ENCODE measurements around the gene KAZN.

Gene KAZN

GRCh38 chr1:14590411-14591180 is 7.9 kb upstream of the KAZN start:
- no peak for DNase-seq (ENCODE audit: low read depth)

GRCh38 chr1:14591600-14591999 is 6.9 kb upstream of the KAZN start:
- DNase-seq (ENCODE audit: low read depth): no peak

- DNase-seq (ENCODE audit: low read depth): no peak
Measured at GRCh38 chr1:14592004-14592631, 6.4 kb upstream of the KAZN start.

GRCh38 chr1:14593302-14593701 is 5.2 kb upstream of the KAZN start:
- no peak for DNase-seq (ENCODE audit: low read depth)

- DNase-seq (ENCODE audit: low read depth): no peak
Measured at GRCh38 chr1:14594045-14594444, 4.4 kb upstream of the KAZN start.

- DNase-seq (ENCODE audit: low read depth): no peak
Measured at GRCh38 chr1:14596591-14596990, 1.9 kb upstream of the KAZN start.

GRCh38 chr1:14597343-14598006 is 1.0 kb upstream of the KAZN start:
- no peak for DNase-seq (ENCODE audit: low read depth)

GRCh38 chr1:14598007-14598497 is 433 bp upstream of the KAZN start:
- DNase-seq (ENCODE audit: low read depth): no peak

GRCh38 chr1:14599183-14599791 is 802 bp downstream of the KAZN start:
- no peak for DNase-seq (ENCODE audit: low read depth)

GRCh38 chr1:14599800-14600199 is 1.3 kb downstream of the KAZN start:
- DNase-seq (ENCODE audit: low read depth): no peak

GRCh38 chr1:14600405-14601112 is 2.1 kb downstream of the KAZN start:
- no peak for DNase-seq (ENCODE audit: low read depth)

- no peak for DNase-seq (ENCODE audit: low read depth)
Measured at GRCh38 chr1:14602136-14602535, 3.7 kb downstream of the KAZN start.

GRCh38 chr1:14603645-14604044 is 5.2 kb downstream of the KAZN start:
- no peak for DNase-seq (ENCODE audit: low read depth)

- no peak for DNase-seq (ENCODE audit: low read depth)
Measured at GRCh38 chr1:14604414-14604813, 5.9 kb downstream of the KAZN start.

GRCh38 chr1:14605945-14606344 is 7.5 kb downstream of the KAZN start:
- no peak for DNase-seq (ENCODE audit: low read depth)

GRCh38 chr1:14606632-14607031 is 8.1 kb downstream of the KAZN start:
- DNase-seq (ENCODE audit: low read depth): no peak

- DNase-seq (ENCODE audit: low read depth): no peak
Measured at GRCh38 chr1:14607295-14607694, 8.8 kb downstream of the KAZN start.

GRCh38 chr1:14608308-14608707 is 9.8 kb downstream of the KAZN start:
- no peak for DNase-seq (ENCODE audit: low read depth)

GRCh38 chr1:14610761-14611160 is 12.3 kb downstream of the KAZN start:
- DNase-seq (ENCODE audit: low read depth): no peak

GRCh38 chr1:14611792-14612191 is 13.3 kb downstream of the KAZN start:
- DNase-seq (ENCODE audit: low read depth): no peak

GRCh38 chr1:14612256-14612655 is 13.8 kb downstream of the KAZN start:
- DNase-seq (ENCODE audit: low read depth): no peak

GRCh38 chr1:14613926-14614325 is 15.4 kb downstream of the KAZN start:
- no peak for DNase-seq (ENCODE audit: low read depth)

Data from stimulated activated CD8-positive, alpha-beta memory T cell treated with anti-CD3 and anti-CD28 coated beads, Interleukin-12 subunit alpha, Interleukin-12 subunit beta, amount 100 ng/mL, for 4 hours (primary cell).